Left ventricle myocardium inferior (tissue), 1 donor: ENCODE results near the gene CTBP2. TPM values are rescaled to one million over a fixed set of nuclear protein-coding genes. Genes with fewer than 3 reads are reported as not detected.
A peak's percentile ranks its signal among the peaks of the same experiment; 100 is the strongest.

Experiments
- DNase-seq: peaks from one replicate; pipeline ENCODE4 v3.0.0-alpha.2; 2020
- H3K27ac ChIP-seq: fragments of 200-600 bp; replicated peaks from 2 replicates; pipeline ENCODE4 v1.8.0; 2021
- H3K27me3 ChIP-seq: fragments of 200-600 bp; 2 replicates; pipeline ENCODE4 v1.8.0; 2021; ENCODE audit warnings: low read depth
- H3K36me3 ChIP-seq: fragments of 200-600 bp; 2 replicates; pipeline ENCODE4 v1.8.0; 2021
- H3K4me1 ChIP-seq: fragments of 200-600 bp; 2 replicates; pipeline ENCODE4 v1.8.0; 2021
- H3K4me3 ChIP-seq: fragments of 200-600 bp; 2 replicates; pipeline ENCODE4 v1.8.0; 2021; ENCODE audit warnings: mild to moderate bottlenecking, moderate library complexity
- H3K9me3 ChIP-seq: fragments of 200-600 bp; replicated peaks from 2 replicates; pipeline ENCODE4 v1.8.0; 2021
- CTCF ChIP-seq: fragments of 200-600 bp; IDR thresholded peaks from 2 replicates; pipeline ENCODE4 v1.8.0; 2021; ENCODE audit warnings: antibody characterized with exemption, mild to moderate bottlenecking, borderline replicate concordance
- intact Hi-C: fragments of 100-400 bp; cut with micrococcal nuclease; formaldehyde crosslinking; loops from one replicate; pipeline ENCODE4 v1.11.0; 2022
- total RNA-seq: library from RNA; stranded (reverse); fragmentation: NEBNext Ultra II Directional; extraction: Animal tissue kit (Norgen Biotek cat#: 25700); gene quantifications from one replicate; pipeline ENCODE4 v1.2.1, GENCODE V29; 2021
- donor health status: DM: no; HTN: yes; CAD: no; lungs with severe emphysema.

CTBP2 gene
- total RNA-seq, 1 donor from 2014 or later = 29.1 TPM

GRCh38 chr10:125026036-125026931, 134.1 kb downstream of the CTBP2 start:
- Histone ChIP-seq H3K4me1 (peaks cover 89% of the 10 kb centered on the region), H3K27ac (peak overlapping the region; percentile 73), H3K4me3 (no peak overlapping the region), H3K27me3 (no peaks in the 10 kb centered on the region), H3K36me3 (peaks cover 8% of the 10 kb centered on the region), H3K9me3 (no peaks in the 10 kb centered on the region)
- intact Hi-C loops = no loop called here
- no peak for TF ChIP-seq CTCF
- DNase-seq = no peak

GRCh38 chr10:125025341-125025740, 135.0 kb downstream of the CTBP2 start:
- no peak overlapping the region for H3K4me3 ChIP-seq
- no peak for TF ChIP-seq CTCF
- H3K27me3 ChIP-seq = no peaks in the 10 kb centered on the region
- H3K9me3 ChIP-seq = no peaks in the 10 kb centered on the region
- no peak for DNase-seq
- peaks cover 8% of the 10 kb centered on the region for H3K36me3 ChIP-seq
- peaks cover 90% of the 10 kb centered on the region for H3K4me1 ChIP-seq
- intact Hi-C loops = no loop called here
- peak overlapping the region; percentile 73 for H3K27ac ChIP-seq

GRCh38 chr10:125024497-125025234, 135.7 kb downstream of the CTBP2 start:
- Histone ChIP-seq H3K27ac (peak overlapping the region; percentile 73), H3K27me3 (no peaks in the 10 kb centered on the region), H3K4me1 (peaks cover 92% of the 10 kb centered on the region), H3K9me3 (peaks cover under 1% of the 10 kb centered on the region), H3K36me3 (peaks cover 8% of the 10 kb centered on the region), H3K4me3 (peak overlapping the region; percentile 41)
- TF ChIP-seq CTCF = no peak
- intact Hi-C loops = no loop called here
- no peak for DNase-seq

DNA sequence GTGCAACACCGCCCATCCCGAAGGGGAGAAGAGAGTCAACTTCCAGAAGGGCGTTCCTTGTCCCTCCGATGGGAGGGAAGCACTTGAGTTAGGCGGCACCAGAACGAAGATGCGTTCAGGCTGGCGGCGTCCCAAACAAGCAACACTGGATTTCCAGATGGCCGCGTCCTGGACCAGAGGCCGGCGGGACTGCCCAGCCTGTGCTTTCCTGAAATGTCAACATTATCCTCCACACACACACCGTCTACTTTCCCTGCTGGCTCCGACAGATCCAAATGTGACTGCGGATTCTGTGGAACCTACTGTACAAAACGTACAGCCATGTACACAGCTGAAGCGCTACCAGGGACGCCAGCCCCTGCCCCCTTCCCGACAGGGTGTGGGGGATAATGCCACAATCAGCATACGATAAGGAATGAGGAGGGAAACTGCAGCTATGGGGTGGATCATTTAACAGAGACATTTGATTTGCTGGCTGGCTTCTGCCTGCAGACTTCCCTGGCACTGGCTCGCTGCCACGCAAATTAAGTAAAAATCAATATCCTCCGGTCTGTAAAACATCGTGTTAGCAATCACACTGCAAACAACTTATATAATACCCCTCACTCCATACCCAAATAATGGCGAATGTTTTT, 136.4 kb downstream of the CTBP2 start:
- H3K4me1 ChIP-seq = peaks cover 92% of the 10 kb centered on the region
- no peaks in the 10 kb centered on the region for H3K27me3 ChIP-seq
- H3K36me3 ChIP-seq = peaks cover 8% of the 10 kb centered on the region
- H3K4me3 ChIP-seq = peak overlapping the region; percentile 41
- DNase-seq = peak; percentile 80
- intact Hi-C loops = no loop called here
- H3K9me3 ChIP-seq = peaks cover 6% of the 10 kb centered on the region
- TF ChIP-seq CTCF = no peak
- H3K27ac ChIP-seq = peak overlapping the region; percentile 73

DNA sequence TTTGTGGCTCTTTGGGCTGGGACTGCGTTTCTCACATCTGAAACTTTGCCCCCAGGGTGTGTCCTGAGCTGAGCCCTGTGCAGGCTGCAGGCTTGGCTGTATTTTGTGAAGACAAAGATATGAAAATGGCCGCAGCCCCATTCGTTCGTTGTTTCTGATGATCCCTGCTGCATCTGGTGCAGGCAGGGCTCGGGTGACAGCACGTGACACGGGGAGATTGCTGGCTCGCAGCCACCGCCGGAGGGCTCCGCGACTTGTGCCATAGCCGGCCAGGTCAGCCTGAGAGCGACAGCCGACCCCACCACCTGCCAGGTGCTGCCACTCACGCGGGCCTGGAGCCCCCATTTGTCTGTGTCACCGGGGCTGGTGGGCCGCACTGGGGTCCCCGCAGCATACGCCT, 137.1 kb downstream of the CTBP2 start:
- Histone ChIP-seq H3K4me3 (peak overlapping the region; percentile 41), H3K9me3 (peaks cover 6% of the 10 kb centered on the region), H3K27me3 (no peaks in the 10 kb centered on the region), H3K36me3 (peaks cover 8% of the 10 kb centered on the region), H3K4me1 (peaks cover 92% of the 10 kb centered on the region), H3K27ac (peak overlapping the region; percentile 73)
- intact Hi-C loops = no loop called here
- TF ChIP-seq CTCF = no peak
- no peak for DNase-seq
